GM21786 (cell line): ENCODE data around the gene ANKRD9.
"Not testable (repeated sequence)": the region's sequence is repeated elsewhere in the genome, so short reads cannot be mapped to it uniquely, and the experiment has no call there.

Source experiments
- ATAC-seq: cut with Tn5 transposase; IDR thresholded peaks from one replicate; pipeline ENCODE4 v1.9.1; 2021; ENCODE audit not compliant: unreplicated experiment

The ANKRD9 gene

GRCh38 chr14:102509746-102510615 is at the start of gene ANKRD9:
Gene ANKRD9 (minus strand): TSS chr14:102509776. CDS start chr14:102507889, 1,887 bp downstream.
- ATAC-seq: peak; percentile 76

GRCh38 chr14:102558556-102558955 is 49.0 kb upstream of the ANKRD9 start:
- no peak for ATAC-seq

DNA sequence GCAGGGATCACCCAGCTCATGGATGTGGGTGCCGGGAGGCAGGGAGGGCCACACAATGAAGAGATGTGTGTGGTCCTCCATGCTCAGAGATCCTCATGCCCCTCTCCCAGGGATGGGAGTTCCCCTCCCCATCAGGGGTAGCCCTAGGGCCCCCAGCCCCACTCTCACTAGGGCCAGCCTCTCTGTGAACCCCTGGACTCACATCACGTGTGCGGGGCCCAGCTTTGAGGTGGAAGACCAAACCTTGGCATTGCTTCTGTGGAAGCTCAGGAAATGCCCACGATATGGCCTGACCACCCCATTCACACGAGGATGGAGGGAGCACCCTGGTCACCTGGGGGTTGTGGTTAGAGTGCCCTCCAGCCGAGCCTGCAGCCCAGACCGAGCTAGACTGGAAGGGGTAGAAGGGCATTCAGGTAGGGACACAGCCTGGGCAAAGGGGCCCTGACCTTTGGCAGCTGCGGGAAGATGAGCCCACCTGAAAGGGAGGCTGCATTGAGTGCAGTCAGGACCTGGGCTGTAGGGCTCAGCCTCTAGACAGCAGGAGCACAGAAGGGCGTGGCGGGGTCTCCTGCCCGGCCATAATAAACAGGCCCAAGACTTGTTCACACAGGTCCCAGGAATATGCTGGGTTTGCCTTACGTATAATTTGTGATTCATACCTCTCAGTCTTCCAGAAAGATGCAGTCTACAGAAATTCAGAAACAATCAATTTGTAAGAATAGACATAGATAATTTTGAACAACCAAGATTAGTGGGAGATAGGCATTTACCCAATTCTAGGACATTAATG is 48.1 kb upstream of the ANKRD9 start:
- ATAC-seq: no peak

- ATAC-seq: no peak
Observed at GRCh38 chr14:102556098-102556677, 46.6 kb upstream of the ANKRD9 start.

DNA sequence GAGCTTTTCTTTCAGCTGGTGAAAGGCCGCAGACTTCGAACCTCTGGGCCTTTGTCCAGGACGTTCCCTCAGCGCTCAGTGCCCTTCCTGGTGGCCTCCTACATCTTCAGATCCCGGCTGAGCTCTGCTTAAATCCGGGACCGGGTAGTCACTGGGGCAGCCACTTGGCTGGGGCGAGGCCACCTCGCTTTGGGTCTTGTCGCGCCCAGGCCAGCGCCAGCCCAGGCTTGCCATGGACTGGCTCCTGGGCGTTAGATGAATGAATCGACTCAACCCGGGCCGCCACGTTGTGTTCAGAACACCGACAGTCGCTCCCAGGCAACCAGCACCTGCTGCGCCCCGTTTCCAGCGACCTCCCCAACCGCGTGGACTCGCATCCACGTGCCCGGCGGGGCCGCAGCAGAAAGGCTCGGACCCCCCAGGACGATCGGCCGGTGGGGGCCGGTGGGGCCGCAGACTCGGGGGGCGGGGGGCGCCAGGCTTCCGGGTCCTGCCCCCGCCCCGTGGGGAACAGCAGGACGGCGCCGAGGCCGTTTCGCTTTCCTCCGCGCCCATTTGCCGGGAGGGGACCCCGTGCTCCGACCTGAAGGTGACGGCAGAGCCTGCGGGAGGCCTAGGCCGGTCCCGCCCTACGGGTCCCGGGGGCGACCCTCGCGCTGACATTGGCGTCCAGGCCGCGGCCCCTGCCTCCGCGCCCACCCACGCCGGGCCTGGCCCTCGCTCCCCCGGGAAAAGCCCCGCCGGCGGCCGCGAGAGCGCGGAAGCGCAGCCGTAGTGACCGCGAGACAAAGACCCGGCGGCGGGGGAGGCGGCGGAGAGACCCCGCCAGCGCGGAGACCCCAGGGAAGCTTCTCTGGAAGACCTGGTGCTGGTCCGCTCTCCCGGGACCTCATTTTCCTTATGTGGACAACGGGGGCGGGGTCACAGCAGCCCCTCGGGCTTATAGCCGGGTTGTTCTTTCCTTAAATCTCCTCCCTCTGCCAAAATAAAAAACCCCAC is 45.5 kb upstream of the ANKRD9 start:
- ATAC-seq: no peak

DNA sequence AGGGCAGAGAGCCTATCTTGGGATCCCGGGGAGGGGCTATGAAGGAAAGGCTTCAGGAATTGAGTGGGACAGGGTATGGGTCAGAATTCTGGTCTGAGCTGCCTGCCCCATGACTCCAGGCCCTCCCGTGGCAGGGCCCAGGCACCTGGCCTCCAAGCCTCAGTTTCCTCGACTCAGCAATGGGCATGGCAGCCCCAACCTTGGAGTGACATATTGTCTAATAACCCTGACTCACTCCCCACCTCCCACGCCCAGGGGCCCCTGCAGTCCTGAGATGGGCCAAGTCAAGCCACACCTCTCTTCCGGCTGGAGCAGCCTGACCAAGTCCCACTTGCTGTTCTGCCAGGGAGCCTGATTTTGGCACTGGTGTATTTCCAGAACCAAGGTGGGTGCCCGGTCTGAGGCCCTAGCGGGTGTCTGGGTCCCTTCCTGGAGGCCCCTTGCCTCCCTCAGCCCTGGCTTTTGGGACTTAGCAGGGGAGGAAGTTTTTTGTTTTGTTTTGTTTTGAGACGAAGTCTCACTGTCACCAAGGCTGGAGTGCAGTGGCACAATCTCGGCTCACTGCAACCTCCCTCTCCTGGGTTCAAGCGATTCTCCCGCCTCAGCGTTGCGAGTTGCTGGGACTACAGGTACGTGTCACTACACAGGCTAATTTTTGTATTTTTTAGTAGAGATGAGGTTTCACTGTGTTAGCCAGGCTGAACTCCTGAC is 42.6 kb upstream of the ANKRD9 start:
- ATAC-seq: no peak

DNA sequence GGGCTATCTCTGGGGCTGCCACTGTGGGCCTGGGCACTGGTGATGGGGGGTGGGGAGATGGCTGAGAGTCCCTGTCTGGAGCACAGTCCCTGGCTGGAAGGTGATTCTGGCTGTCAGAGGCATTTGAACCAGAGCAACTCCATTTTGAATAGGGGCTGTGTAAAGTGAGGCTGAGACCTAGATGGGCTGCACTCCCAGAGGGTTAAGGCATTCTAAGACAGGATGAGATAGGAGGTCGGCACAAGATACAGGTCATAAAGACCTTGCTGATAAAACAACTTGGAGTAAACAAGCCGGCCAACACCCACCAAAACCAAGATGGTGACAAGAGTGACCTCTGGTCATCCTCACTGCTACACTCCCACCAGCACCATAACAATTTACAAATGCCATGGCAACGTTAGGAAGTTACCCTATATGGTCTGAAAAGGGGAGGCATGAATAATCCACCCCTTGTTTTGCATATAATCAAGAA is 41.4 kb upstream of the ANKRD9 start:
- ATAC-seq: not testable (repeated sequence)

DNA sequence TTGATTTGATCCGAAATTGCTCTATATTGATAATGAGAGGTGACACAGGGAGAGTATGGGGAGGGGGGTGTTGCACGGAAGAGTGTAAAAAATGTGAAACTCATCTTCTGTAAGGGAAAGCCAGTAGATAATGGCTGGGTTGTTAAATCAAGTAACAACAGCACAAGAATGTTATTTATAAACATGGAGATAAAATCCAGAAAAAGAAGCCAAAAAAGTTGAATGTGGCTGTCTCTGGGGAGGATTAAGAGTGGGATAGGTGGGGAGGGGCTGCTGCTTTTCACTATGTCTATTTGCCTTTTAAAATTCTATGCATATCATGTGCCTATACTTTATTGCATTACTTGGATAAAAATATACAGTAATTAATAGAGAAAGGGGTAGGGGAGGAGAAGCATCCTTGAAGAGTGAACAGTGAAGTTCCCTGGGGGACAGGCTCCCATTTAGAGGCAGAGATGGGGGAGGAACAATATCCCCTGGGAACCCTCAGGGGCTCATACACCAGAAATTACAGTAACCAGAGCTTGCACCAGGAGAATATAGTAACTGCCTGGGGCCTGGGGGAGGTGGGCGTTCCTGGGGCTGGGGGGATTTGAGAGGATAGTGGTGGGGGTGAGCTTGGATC is 39.2 kb upstream of the ANKRD9 start:
- no peak for ATAC-seq

GRCh38 chr14:102545461-102546265 is 36.1 kb upstream of the ANKRD9 start:
- ATAC-seq: no peak

DNA sequence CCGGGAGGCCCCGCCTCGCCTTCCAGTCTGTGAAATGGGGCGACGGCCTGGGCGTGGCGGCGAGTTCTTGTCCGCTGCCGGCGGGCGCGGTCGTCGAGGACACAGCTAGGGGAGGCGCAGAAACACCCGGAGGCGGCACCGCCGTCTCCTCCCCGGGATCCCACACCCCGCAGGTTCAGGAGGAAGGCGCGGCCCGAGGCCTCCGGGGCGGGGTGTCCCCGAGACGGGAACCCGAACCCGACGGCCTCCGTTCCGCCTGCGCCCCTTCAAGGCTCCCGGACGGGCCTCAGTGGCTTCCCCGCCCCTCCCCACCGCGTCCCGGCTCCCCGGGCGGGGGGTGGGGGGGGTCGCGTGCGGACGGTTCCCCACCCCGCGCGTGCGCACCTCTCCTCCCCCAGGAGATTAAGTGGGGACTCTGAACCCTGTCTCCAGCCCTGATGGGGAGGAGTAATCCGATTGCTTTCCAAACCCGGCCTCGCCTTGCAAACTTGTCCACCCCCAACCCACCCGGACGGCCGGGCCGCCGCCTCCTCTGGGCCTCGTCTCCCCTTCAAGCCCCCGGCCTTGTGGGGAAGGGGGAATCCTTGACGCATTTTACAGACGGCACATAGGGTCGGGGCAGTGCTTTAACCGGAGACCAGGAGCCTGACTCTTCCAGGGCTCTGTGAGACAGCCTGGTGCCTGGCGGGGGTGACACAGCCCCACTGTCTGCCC is 35.3 kb upstream of the ANKRD9 start:
- ATAC-seq: no peak

GRCh38 chr14:102544046-102544746 is 34.6 kb upstream of the ANKRD9 start:
- ATAC-seq: no peak

DNA sequence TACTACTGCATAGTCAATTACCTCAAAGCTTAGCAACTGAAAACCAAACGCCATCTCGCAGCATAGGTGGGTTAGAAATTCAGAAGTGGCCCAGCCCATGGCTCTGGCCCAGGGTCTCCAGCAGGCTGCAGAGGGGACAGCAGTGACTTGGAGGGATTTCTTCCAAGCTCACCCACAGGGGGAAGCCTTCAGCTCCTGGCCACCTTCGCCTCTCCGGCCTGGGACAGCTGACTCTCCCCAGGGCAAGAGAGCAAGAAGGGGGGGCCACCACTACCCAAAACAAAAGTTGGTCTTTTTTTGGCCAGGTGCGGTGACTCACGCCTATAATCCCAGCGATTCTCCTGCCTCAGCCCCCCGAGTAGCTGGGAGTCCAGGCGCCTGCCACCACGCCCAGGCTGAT is 32.2 kb upstream of the ANKRD9 start:
- no peak for ATAC-seq

DNA sequence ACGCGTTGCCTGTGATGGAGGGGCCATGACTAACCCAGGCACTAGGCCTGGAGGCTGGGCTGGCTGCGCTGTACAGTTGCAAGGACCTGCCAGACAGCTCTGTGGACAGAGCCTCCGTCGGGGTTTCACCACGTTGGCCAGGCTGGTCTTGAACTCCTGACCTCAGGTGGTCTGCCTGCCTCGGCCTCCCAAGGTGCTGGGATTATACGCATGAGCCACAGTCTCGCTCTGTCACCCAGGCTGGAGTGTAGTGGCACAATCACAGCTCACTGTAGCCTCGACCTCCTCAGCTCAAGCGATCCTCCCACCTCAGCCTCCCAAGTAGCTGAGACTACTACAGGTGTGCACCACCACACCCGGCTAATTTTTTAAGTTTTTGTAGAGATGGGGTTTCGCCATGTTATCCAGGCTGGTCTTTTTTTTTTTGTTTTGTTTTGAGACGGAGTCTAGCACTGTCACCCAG is 31.5 kb upstream of the ANKRD9 start:
- not testable (repeated sequence) for ATAC-seq

DNA sequence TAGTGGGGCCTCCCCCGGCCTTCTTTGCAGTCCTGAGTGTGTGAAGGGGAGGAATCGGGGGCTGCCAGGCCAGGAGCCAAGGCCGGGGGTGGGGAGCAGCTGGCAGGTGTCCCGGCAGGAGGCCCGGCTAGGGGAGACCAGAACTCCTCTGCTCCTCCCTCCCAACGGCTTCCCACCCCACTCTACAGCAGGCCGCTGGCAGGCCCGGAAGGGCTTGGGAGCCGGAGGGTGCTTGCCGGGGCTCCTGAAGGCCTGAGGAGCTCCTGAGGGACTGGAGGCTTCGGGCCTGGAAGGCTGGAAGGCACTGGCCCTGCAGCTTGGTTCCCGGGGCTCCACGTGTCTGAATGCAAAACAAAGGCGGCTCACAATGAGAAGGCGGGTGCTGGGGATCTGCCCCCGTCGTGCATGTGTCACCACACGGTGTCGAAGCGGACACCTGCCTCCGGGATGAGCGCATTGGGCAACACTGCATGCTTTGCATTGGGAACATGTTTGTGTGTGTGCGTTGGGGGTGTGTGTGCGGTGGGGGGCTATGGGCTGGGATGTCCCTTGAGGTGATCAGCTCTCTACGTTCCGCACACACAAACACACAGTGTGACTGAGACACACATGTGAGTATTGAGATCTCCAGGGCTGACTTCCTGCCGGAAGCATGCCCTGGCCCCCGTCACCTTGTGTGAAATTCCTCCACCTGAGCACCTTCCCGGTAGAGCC is 30.9 kb upstream of the ANKRD9 start:
- no peak for ATAC-seq

DNA sequence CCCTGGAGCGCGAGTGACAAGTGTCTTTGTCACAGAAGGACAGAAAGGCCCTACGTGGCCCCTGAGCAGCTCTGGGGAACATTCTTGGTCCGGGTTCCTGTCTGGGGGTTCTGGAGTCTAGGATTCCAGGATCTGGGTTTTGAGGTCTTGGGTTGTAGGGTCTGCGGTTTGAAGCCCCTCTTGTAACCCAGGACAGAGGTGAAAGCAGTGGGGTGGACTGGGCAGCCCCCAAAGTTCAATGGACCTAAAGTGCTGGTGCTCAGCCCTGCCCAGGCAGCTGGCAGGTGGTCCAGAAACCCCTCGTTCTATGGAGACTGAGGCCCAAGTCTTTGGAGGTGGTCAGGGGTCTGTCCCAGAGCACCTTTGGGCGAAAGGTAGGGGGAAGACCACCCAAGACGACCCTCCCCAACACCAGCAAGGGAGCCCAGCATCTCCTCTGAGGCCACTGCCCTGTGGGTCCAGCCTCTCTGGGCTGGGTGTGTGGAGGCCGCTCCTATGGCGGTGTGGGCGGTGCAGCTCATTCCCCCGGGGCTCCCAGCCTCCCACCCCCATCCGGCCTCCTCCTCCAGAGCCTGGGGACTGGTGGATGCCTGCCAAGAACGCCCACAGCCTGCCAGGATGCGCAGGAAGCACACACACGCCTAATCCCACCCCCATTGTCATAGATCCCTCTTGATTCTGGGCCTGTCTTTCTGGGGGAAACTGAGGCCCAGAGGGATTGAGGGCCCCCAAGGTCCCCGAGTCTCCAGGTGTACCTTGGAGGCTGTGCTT is 30.2 kb upstream of the ANKRD9 start:
- ATAC-seq: no peak
